ENCODE measurements around the gene AIFM3. TPM values are rescaled to one million over a fixed set of nuclear protein-coding genes. Genes with fewer than 3 reads are reported as not detected.

AIFM3 gene
- total and polyA plus RNA-seq, 12 donors = 0.24 to 1.5 (median 0.50) TPM; not detected in 1

DNA sequence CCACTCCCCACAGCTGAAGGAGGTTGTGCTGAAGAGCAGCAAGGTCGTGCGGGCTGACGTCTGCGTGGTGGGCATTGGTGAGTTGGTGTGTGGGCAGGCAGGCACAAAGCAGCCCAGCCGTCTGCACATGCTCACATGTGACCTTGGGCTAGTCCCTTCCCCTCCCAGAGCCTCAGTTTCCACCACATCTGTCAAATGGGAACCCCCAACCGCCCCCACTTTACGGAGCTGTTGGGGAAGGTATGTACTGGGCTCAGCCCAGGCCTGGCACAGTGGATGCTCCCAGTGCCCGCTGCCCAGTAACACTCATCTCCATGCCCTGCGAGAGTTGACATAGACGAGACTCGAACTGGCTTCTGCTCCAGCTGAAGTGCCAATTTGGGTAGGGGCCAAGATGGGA is 10.0 kb downstream of the AIFM3 start:
- Histone ChIP-seq H3K9me3 (peaks cover 0 to 10% (median 6%) of the 10 kb centered on the region in 11 donors), H3K27ac (no peak overlapping the region), H3K27me3 (no peaks in the 10 kb centered on the region), H3K36me3 (no peaks in the 10 kb centered on the region), H3K4me1 (peaks cover 15 to 36% (median 23%) of the 10 kb centered on the region in 9 donors), H3K4me3 (no peak overlapping the region)
- no peak for TF ChIP-seq CTCF (IDR thresholded peaks at IDR 0.05)
- no peak for DNase-seq
- ATAC-seq = no peak
- whole genome bisulfite sequencing, 2 donors = 78 to 80% methylated on average over 11 of the region's 11 CpGs
- intact Hi-C loops (cut with DNase I) = no loop called here

DNA sequence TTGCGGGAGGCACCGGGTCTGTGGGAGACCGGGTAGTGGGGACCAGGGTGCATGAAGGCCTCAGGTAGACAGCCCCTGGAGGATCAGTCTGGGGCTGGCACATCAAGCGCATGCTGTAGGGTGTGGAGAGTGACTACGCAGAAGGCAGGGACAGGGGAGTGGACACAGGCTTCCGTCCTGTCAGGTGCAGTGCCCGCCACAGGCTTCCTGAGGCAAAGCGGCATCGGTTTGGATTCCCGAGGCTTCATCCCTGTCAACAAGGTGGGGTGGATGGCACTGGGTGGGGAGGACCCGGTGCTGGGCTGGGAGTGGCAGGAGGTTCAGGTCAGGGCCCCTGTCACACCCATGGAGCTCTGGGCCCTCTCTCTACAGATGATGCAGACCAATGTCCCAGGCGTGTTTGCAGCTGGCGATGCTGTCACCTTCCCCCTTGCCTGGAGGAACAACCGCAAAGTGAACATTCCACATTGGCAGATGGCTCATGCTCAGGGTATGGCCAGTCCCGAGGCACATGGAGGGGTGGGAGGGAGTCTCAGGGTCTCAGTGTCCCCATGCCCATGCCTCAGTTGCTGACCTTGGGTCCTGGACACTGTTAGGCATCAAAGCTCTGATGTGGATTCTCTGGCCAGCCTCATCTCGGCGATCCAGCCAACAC is 10.6 kb downstream of the AIFM3 start:
- ATAC-seq = no peak
- DNase-seq = no peak
- Histone ChIP-seq H3K36me3 (no peaks in the 10 kb centered on the region), H3K27me3 (no peaks in the 10 kb centered on the region), H3K27ac (no peak overlapping the region), H3K4me1 (peaks cover 15 to 33% (median 24%) of the 10 kb centered on the region in 9 donors), H3K9me3 (peaks cover 0 to 10% (median 6%) of the 10 kb centered on the region in 11 donors), H3K4me3 (no peak overlapping the region)
- intact Hi-C loops (cut with DNase I) = no loop called here
- no peak for TF ChIP-seq CTCF (IDR thresholded peaks at IDR 0.05)
- 87 to 90% methylated on average over 17 of the region's 17 CpGs for WGBS, 2 donors

GRCh38 chr22:20978419-20978818 is 11.4 kb downstream of the AIFM3 start:
- Histone ChIP-seq H3K4me3 (no peak overlapping the region), H3K4me1 (peaks cover 20 to 36% (median 32%) of the 10 kb centered on the region in 9 donors), H3K27ac (no peak overlapping the region), H3K9me3 (peaks cover 0 to 10% (median 6%) of the 10 kb centered on the region in 11 donors), H3K36me3 (peaks cover 0 to 1% (median 0%) of the 10 kb centered on the region in 9 donors), H3K27me3 (no peaks in the 10 kb centered on the region)
- intact Hi-C loops (cut with DNase I) = no loop called here
- ATAC-seq (no peak), DNase-seq (no peak)
- TF ChIP-seq CTCF (IDR thresholded peaks at IDR 0.05) = no peak
- WGBS, 2 donors = 86 to 88% methylated on average over 2 of the region's 2 CpGs

- peak overlapping the region in 9 of 10 donors; percentile 15 to 41 (median 31) for H3K4me3 ChIP-seq
- peaks cover 0 to 10% (median 0%) of the 10 kb centered on the region in 9 donors for H3K36me3 ChIP-seq
- TF ChIP-seq CTCF (IDR thresholded peaks at IDR 0.05) = no peak
- DNase-seq = peak; percentile 56 to 60
- WGBS, 2 donors = 11 to 13% methylated on average over 32 to 39 of the region's 39 CpGs
- ATAC-seq = peak in 7 of 8 donors; percentile 10 to 64 (median 31)
- peaks cover 0 to 10% (median 6%) of the 10 kb centered on the region in 11 donors for H3K9me3 ChIP-seq
- peaks cover 20 to 42% (median 34%) of the 10 kb centered on the region in 9 donors for H3K4me1 ChIP-seq
- H3K27ac ChIP-seq = peak overlapping the region in 1 of 10 donors; percentile 3
- intact Hi-C loops (cut with DNase I) = no loop called here
- no peaks in the 10 kb centered on the region for H3K27me3 ChIP-seq
These were observed 12.3 kb downstream of the AIFM3 start for GRCh38 chr22:20979243-20979809.

All from heart right ventricle (tissue), 16 donors.